ENCODE measurements around the gene FXYD7. TPM values are rescaled to one million over a fixed set of nuclear protein-coding genes. Genes with fewer than 3 reads are reported as not detected.

Gene FXYD7
- total and polyA plus RNA-seq, 10 donors = 1.2 to 4.4 (median 2.3) TPM; not detected in 1

GRCh38 chr19:35156673-35157014 is 13.6 kb downstream of the FXYD7 start:
- H3K36me3 ChIP-seq = peaks cover 8 to 54% (median 45%) of the 10 kb centered on the region in 6 donors
- peaks cover 0 to 6% (median 0%) of the 10 kb centered on the region in 7 donors for H3K27me3 ChIP-seq (replicated peaks in 1 of 7)
- 93 to 97% (median 94%) methylated on average over 7 of the region's 7 CpGs for WGBS, 5 donors
- DNase-seq = no peak
- peaks cover 5 to 58% (median 36%) of the 10 kb centered on the region in 6 donors for H3K4me1 ChIP-seq
- intact Hi-C loops (cut with DNase I; ENCODE audit: low total_unique reads) = loop anchor here (10.0 kb wide), 1 partner anchor 48 kb away; no protein-coding TSS in a partner anchor
- peak overlapping the region in 1 of 8 donors; percentile 98 for H3K27ac ChIP-seq
- peaks cover 0 to 5% (median 0%) of the 10 kb centered on the region in 8 donors for H3K9me3 ChIP-seq
- peak overlapping the region in 1 of 8 donors; percentile 92 for H3K4me3 ChIP-seq
- TF ChIP-seq CTCF (IDR thresholded peaks at IDR 0.05 in 8 of 11, conservative IDR thresholded peaks at IDR 0.05 in 3 of 11) = no peak
- TF ChIP-seq POLR2A (IDR thresholded peaks at IDR 0.05) = no peak
- TF ChIP-seq POLR2AphosphoS5 (IDR thresholded peaks at IDR 0.05) = no peak

- 91 to 99% (median 98%) methylated on average over 4 of the region's 4 CpGs for WGBS, 5 donors
- peak overlapping the region in 1 of 8 donors; percentile 17 for H3K27ac ChIP-seq
- H3K27me3 ChIP-seq (replicated peaks in 1 of 7) = peaks cover 0 to 6% (median 0%) of the 10 kb centered on the region in 7 donors
- H3K36me3 ChIP-seq = peaks cover 12 to 62% (median 53%) of the 10 kb centered on the region in 6 donors
- no peak for TF ChIP-seq CTCF (IDR thresholded peaks at IDR 0.05 in 8 of 11, conservative IDR thresholded peaks at IDR 0.05 in 3 of 11)
- TF ChIP-seq POLR2AphosphoS5 (IDR thresholded peaks at IDR 0.05) = no peak
- no peak for TF ChIP-seq POLR2A (IDR thresholded peaks at IDR 0.05)
- intact Hi-C loops (cut with DNase I; ENCODE audit: low total_unique reads) = loop anchor here (10.0 kb wide), 1 partner anchor 47 kb away; no protein-coding TSS in a partner anchor
- H3K4me1 ChIP-seq = peaks cover 5 to 50% (median 34%) of the 10 kb centered on the region in 6 donors
- peaks cover 0 to 12% (median 6%) of the 10 kb centered on the region in 8 donors for H3K9me3 ChIP-seq
- no peak overlapping the region for H3K4me3 ChIP-seq
- no peak for DNase-seq
Measured at GRCh38 chr19:35157431-35157830, 14.4 kb downstream of the FXYD7 start.

- H3K4me3 ChIP-seq = no peak overlapping the region
- 83 to 93% (median 87%) methylated on average over 8 of the region's 8 CpGs for WGBS, 5 donors
- intact Hi-C loops (cut with DNase I; ENCODE audit: low total_unique reads) = loop anchor here (10.0 kb wide), 1 partner anchor 45 kb away; no protein-coding TSS in a partner anchor
- H3K27ac ChIP-seq = no peak overlapping the region
- peak in 1 of 3 donors; percentile 3 for TF ChIP-seq POLR2AphosphoS5 (IDR thresholded peaks at IDR 0.05)
- no peak for TF ChIP-seq POLR2A (IDR thresholded peaks at IDR 0.05)
- no peak for TF ChIP-seq CTCF (IDR thresholded peaks at IDR 0.05 in 8 of 11, conservative IDR thresholded peaks at IDR 0.05 in 3 of 11)
- DNase-seq = no peak
- H3K27me3 ChIP-seq (replicated peaks in 1 of 7) = no peaks in the 10 kb centered on the region
- peaks cover 19 to 84% (median 74%) of the 10 kb centered on the region in 6 donors for H3K36me3 ChIP-seq
- H3K4me1 ChIP-seq = peaks cover 5 to 31% (median 19%) of the 10 kb centered on the region in 6 donors
- peaks cover 0 to 23% (median 11%) of the 10 kb centered on the region in 8 donors for H3K9me3 ChIP-seq
Measured at GRCh38 chr19:35159606-35160005, 16.6 kb downstream of the FXYD7 start.

- WGBS, 5 donors = 83 to 93% (median 89%) methylated on average over 9 of the region's 9 CpGs
- Histone ChIP-seq H3K27me3 (replicated peaks in 1 of 7) (no peaks in the 10 kb centered on the region), H3K9me3 (peaks cover 0 to 29% (median 15%) of the 10 kb centered on the region in 8 donors), H3K36me3 (peaks cover 19 to 96% (median 85%) of the 10 kb centered on the region in 6 donors), H3K27ac (no peak overlapping the region), H3K4me3 (no peak overlapping the region), H3K4me1 (peaks cover 0 to 22% (median 11%) of the 10 kb centered on the region in 6 donors)
- DNase-seq = no peak
- intact Hi-C loops (cut with DNase I; ENCODE audit: low total_unique reads) = no loop called here
- no peak for TF ChIP-seq CTCF (IDR thresholded peaks at IDR 0.05 in 8 of 11, conservative IDR thresholded peaks at IDR 0.05 in 3 of 11)
- no peak for TF ChIP-seq POLR2AphosphoS5 (IDR thresholded peaks at IDR 0.05)
- no peak for TF ChIP-seq POLR2A (IDR thresholded peaks at IDR 0.05)
Measured at GRCh38 chr19:35160629-35161433, 17.8 kb downstream of the FXYD7 start.
